ENCODE measurements around the gene PRR3.
"Not testable (repeated sequence)": the region's sequence is repeated elsewhere in the genome, so short reads cannot be mapped to it uniquely, and the experiment has no call there.

The PRR3 gene, protein sequence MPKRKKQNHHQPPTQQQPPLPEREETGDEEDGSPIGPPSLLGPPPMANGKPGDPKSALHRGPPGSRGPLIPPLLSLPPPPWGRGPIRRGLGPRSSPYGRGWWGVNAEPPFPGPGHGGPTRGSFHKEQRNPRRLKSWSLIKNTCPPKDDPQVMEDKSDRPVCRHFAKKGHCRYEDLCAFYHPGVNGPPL

DNA sequence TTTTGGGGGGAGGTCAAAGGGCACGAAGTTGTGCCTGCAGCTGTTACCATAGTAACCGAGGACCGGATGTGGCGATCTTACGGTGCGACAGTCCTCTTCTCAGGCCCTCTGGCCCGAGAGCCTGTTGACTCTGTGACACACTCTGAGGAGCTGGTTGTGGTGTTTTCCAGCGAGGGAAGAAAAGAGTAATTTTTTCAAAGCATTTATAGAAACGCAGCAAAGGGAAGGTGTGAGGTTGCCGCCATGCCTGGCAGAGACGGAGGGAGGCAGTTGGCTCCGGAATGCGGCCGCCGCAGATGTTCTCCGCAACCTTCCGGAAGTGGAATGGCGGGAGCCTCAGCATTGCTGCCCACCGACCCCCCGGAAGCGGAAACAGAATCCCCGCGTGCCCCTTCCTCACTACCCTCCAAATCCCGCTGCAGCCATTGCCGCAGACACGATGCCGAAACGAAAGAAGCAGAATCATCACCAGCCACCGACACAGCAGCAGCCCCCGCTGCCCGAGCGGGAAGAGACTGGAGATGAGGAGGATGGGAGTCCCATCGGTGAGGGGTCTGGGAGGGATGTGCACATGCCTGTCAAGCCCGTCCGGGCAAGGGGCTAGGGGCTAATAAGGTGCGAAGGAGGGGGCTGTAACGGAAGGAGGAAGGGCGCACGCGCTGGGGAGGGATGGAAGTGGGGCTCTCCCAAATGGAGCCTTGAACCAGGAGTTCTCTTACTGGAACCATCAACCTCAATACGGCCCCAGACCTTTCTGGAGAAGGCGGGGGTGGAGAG is at the start of gene PRR3:
Gene PRR3 (plus strand): TSS at position 390 of the 777 bp plus-strand sequence. CDS start 50 bp downstream, at position 440.
- peak; percentile 71 for DNase-seq

DNA sequence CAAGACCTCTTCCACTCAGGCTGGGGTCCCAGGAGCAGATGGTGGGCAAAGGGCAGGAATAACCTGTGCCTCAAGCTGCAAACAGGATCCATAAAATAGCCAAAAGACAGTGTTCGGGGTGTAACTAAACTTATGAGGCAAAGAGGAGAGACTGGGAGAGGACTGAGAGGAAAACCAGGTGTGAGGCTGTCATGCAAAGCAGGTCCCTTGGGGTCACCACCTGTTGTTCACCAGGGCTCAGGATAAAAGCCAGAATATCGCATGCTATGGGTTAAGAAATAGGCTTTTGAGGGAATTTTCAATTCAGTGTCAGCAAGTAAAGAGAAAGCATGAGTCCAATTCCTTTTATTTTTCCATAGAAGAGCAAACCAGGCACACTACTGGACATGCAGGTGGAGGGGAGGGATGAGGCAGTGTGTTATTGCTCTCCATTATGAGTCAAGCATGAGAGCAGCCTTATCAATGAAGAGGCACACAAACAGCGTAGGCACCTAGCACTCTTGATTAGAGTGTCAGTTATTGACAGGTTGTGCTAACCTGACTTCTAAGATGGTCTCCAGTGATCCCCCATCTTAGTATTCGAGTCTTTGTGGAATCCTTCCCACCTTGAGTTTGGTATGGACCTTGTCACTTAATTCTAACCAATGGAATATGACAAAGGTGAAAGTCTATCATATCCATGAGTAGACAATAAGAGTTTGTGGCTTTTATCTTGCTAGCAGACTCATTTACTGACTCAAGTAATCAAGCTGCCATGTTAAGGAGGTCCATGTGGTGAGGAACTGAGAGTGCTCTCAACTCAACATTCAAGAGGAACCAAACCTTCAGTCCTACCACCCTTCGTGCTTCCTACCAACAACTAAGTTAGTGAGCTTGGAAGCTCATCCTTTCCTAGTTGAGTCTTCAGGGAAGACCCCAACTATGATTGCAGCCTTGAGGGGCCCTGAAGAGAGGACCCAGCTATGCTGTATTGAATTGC is 49.0 kb upstream of the PRR3 start:
- DNase-seq, result no peak

- DNase-seq, result peak; percentile 27
These were observed 48.0 kb upstream of the PRR3 start for GRCh38 chr6:30508890-30509736.

- DNase-seq, result no peak
These were observed 46.5 kb upstream of the PRR3 start for GRCh38 chr6:30510419-30511168.

DNA sequence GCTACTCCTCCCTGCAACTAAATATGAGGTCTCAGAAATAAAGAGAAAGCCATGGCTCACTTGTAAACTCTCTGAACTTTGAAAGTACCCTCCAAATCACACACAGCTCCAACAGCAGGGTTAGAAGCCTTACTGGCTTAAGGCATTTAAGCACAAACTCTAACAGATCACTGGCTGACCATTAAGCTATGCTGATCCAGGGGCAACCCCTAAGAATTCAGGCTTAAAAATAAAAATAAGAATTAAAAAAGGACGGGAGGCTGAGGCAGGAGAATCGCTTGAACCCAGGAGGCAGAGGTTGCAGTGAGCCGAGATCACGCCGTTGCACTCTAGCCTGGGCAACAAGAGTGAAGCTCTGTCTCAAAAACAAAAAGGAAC is 45.9 kb upstream of the PRR3 start:
- no peak for DNase-seq

DNA sequence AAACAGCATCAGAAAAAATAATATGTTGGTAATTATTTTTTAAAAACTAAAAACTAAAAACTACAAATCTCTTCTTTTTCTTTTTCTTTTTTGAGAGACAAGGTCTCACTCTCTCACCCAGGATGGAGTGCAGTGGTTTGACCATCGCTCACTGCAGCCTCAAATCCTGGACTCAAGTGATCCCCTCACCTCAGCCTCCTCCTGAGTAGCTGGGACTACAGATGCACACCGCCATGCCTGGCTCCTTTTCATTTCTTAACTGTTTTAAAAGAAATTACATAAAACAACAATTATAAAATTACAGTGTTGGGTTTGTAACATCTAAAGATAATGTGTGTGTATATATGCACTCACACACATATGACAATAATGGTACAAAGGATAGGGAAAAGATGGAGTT is 43.6 kb upstream of the PRR3 start:
- no peak for DNase-seq

GRCh38 chr6:30515106-30515505 is 42.0 kb upstream of the PRR3 start:
- DNase-seq, result no peak

DNA sequence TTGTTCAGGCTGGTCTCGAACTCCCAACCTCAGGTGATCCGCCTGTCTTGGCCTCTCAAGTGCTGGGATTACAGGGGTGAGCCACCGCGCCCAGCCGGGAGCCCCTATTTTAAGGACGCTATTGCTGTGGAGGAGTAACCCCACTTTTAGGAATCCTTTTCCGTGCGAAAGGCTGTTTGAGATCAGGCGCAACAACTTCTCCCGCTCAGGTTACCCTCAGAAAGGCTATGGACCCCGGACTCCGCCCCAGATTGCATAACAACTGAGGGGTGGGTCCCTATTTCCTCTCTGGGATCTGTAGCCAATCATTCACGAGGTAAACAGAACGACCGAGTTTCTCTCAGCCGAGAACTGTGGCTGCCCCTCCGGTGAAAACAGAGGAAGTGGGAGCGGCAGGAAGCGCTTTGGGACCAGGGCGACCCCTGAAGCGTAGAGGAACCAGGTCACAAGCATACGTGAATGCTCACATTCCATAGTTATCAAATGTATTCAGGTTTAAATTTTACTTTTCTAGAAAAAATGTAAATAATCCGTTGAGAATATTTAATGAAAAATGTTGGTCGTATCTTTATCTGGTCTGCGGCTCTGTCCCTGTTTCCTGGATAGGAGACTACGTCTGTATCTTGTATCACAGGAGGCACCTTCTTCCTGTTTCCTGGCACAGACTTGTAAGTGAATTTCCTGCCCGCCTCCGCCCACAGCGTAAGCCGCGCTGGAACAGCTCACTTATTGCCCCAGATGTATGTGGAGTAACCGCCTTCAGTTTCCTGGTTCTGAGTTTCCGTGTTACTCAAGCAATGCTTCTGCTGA is 40.9 kb upstream of the PRR3 start:
- DNase-seq, result peak; percentile 88

- DNase-seq, result not testable (repeated sequence)
These were observed 40.4 kb upstream of the PRR3 start for GRCh38 chr6:30516754-30517076.

- DNase-seq, result not testable (repeated sequence)
These were observed 39.2 kb upstream of the PRR3 start for GRCh38 chr6:30517767-30518504.

DNA sequence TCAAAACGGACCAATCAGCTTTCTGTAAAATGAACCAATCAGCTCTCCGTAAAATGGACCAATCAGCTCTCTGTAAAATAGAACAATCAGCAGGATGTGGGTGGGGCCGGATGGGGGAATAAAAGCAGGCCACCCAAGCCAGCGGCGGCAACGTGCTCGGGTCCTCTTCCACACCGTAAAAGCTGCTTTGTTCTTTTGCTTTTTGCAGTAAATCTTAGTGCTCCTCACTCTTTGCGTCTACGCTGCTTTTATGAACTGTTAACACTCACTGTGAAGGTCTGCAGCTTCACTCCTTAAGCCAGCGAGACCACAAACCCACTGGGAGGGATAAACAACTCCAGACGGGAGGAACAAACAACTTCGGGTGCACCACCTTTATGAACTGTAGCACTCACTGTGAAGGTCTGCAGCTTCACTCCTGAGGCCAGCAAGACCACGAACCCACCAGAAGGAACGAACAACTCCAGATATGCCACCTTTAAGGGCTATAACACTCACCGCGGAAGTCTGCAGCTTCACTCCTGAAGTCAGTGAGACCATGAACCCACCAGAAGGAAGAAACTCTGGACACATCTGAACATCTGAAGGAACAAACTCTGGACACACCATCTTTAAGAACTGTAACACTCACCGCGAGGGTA is 38.5 kb upstream of the PRR3 start:
- not testable (repeated sequence) for DNase-seq

DNA sequence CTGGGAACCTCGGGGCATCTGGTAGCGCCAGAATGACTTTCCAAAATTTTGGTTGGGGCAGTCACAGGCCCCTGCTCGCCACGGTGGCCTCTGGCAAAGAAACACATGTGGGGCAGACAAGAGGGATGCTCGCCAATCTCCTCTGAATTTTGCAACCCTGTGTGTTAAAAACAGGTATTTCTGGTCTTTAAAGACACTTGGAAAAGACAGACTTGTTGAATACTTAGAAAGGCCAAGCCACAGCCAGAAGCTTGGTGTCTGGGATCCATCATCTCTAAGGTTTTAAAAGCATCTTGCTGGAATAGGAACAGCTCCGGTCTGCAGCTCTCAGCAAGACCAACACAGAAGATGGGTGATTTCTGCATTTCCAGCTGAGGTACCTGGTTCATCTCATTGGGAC is 36.6 kb upstream of the PRR3 start:
- DNase-seq, result no peak

DNA sequence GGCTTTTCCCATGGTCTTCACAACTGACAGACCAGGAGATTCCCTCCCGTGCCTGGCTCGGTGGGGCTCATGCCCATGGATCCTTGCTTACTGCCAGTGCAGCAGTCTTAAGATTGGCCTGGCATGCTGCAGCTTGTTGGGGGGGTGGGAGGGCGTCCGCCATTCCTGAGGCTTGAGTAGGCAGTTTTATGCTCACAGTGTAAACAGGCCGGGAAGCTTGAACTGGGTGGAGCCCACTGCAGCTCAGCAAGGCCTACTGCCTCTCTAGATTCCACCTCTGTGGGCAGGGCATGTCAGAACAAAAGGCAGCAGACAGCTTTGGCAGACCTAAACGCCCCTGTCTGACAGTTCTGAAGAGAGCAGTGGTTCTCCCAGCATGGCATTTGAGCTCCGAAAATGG is 36.0 kb upstream of the PRR3 start:
- DNase-seq, result peak; percentile 44

- not testable (repeated sequence) for DNase-seq
These were observed 35.1 kb upstream of the PRR3 start for GRCh38 chr6:30521952-30522351.

GRCh38 chr6:30526444-30526843 is 30.7 kb upstream of the PRR3 start:
- not testable (repeated sequence) for DNase-seq

DNA sequence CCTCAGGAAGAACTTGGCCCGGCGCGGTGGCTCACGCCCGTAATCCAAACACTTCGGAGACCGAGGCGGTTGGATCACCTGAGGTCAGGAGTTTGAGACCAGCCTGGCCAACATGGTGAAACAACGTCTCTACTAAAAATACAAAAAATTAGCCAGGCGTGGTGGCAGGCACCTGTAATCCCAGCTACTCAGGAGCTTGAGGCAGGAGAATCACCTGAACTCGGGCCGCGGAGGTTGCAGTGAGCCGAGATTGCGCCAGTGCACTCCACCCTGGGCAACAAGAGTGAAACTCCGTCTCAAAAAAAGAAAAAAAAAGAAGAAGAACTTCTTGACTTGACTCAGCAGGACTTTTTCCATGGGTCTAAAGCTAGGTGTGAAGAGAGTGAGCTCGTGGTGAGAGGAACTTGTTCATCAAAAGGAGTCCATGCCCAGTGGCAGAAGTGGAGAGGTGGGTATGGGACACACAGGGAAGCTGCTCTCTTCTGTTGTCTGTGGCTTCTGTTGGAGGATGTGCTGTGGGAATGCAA is 27.7 kb upstream of the PRR3 start:
- not testable (repeated sequence) for DNase-seq

DNA sequence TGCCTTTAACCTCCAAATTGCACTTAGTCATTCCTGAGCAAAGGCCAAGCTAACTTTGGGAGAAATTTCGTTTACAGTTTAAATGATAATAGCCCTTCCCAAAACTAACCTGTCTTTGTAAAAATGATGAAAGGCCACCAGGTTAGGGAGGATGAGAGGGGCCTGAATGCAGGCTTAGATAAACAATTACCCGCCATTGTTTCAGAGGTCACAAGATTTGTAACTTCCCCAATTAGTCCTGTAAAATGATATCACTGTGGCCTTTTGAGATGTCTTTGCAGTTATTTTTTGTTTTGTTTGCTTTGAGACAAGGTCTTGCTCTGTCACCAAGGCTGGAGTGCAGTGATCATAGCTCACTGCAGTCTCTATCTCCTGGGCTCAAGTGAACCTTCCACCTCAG is 27.1 kb upstream of the PRR3 start:
- DNase-seq, result no peak

DNA sequence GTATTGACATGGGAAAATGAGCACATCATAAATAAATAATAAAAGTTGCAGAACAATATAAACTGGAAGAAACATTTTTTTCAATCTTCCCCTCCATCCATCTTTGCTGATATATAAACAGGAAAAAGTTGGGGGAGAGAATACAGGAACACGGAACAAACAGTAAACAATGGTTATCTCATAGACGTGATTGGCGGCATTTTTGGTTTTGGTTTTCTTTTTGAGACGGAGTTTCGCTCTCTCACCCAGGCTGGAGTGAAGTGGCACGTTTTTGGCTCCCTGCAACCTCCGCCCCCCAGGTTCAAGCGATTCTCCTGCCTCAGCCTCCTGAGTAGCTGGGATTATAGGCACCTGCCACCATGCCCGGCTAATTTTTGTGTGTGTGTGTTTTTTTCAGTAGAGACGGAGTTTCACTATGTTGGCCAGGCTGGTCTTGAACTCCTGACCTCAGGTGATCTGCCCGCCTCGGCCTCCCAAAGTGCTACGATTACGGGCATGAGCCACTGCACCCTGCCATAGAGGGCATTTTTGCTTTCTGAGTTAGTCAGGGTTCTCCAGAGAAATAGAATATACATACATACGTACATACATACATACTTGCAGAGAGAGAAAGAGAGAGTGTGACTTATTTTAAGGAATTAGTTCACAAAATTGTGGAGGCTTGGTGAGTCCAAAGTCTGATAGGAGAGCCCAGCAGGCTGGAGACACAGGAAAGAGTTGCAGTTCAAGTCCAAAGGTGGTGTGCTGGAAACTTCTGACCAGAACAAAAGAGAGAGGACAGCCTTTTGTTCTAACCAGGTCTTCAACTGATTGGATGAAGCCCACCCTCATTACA is 23.4 kb upstream of the PRR3 start:
- no peak for DNase-seq
